K562 (cell line): ENCODE measurements around the gene LY6G5B. TPM values are rescaled to one million over a fixed set of nuclear protein-coding genes. Genes with fewer than 3 reads are reported as not detected.

Experiments
- BCL6 ChIP-seq: fragments of 250-450 bp; sonication (Bioruptor Pico); IDR thresholded peaks from 2 replicates; pipeline ENCODE4 v1.4.0; 2020
- CBX2 ChIP-seq: fragments of 200-600 bp; sonication (generic); IDR thresholded peaks from one replicate; pipeline ENCODE4 v1.6.1; 2012; ENCODE audit warnings: mild to moderate bottlenecking, low read length, inconsistent platforms; ENCODE audit not compliant: insufficient read depth, poor library complexity, severe bottlenecking
- CHD4 ChIP-seq: fragments of 200-600 bp; sonication (generic); IDR thresholded peaks from 3 replicates; pipeline ENCODE4 v1.6.1; 2012; ENCODE audit warnings: low read depth, mild to moderate bottlenecking, mixed read lengths, low read length, inconsistent platforms; ENCODE audit not compliant: insufficient read depth, insufficient replicate concordance, poor library complexity, severe bottlenecking
- HNRNPUL1 ChIP-seq: fragments of 200-400 bp; formaldehyde crosslinking; IDR thresholded peaks from 2 replicates; pipeline ENCODE4 v1.6.1; 2017; ENCODE audit warnings: low read length
- KAT2B ChIP-seq: IDR thresholded peaks from one replicate; pipeline ENCODE4 v1.6.1; 2012; ENCODE audit warnings: low read depth, mild to moderate bottlenecking, control low read depth, inconsistent platforms, low read length, moderate library complexity
- LEF1 ChIP-seq: fragments of 450-650 bp; IDR thresholded peaks from 2 replicates; pipeline ENCODE4 v1.6.1; 2016; ENCODE audit warnings: mild to moderate bottlenecking
- MCM2 ChIP-seq: fragments of 450-650 bp; IDR thresholded peaks from 2 replicates; pipeline ENCODE4 v1.6.1; 2017; ENCODE audit warnings: low read depth, mild to moderate bottlenecking
- MIER1 ChIP-seq: fragments of 450-650 bp; IDR thresholded peaks from 2 replicates; pipeline ENCODE4 v1.6.1; 2016; ENCODE audit warnings: antibody characterized with exemption, mild to moderate bottlenecking, low read depth
- RBM22 ChIP-seq: fragments of 200-400 bp; formaldehyde crosslinking; IDR thresholded peaks from 2 replicates; pipeline ENCODE4 v1.6.1; 2018; ENCODE audit warnings: low read length, low read depth; ENCODE audit not compliant: poor library complexity, severe bottlenecking
- SAFB ChIP-seq: fragments of 200-400 bp; formaldehyde crosslinking; IDR thresholded peaks from 2 replicates; pipeline ENCODE4 v1.6.1; 2017; ENCODE audit warnings: low read depth, low read length, borderline replicate concordance
- SAFB2 ChIP-seq: fragments of 200-400 bp; formaldehyde crosslinking; IDR thresholded peaks from 2 replicates; pipeline ENCODE4 v1.6.1; 2018; ENCODE audit warnings: borderline replicate concordance, low read length, low read depth, moderate library complexity; ENCODE audit not compliant: severe bottlenecking
- SMARCA5 ChIP-seq: fragments of 450-650 bp; IDR thresholded peaks from 2 replicates; pipeline ENCODE4 v1.6.1; 2016
- SMARCE1 ChIP-seq: fragments of 450-650 bp; IDR thresholded peaks from 2 replicates; pipeline ENCODE4 v1.7.1; 2016; ENCODE audit warnings: mild to moderate bottlenecking
- TAF15 ChIP-seq: fragments of 200-400 bp; formaldehyde crosslinking; IDR thresholded peaks from 2 replicates; pipeline ENCODE4 v1.6.1; 2017; ENCODE audit warnings: mild to moderate bottlenecking, low read depth, low read length, moderate library complexity
- ZNF23 ChIP-seq: fragments of 250-450 bp; sonication (Bioruptor Pico); IDR thresholded peaks from 2 replicates; pipeline ENCODE4 v1.4.0; 2020; ENCODE audit warnings: mild to moderate bottlenecking
- ZNF239 ChIP-seq: fragments of 250-450 bp; sonication (Bioruptor Pico); IDR thresholded peaks from 2 replicates; pipeline ENCODE4 v1.4.0; 2020; ENCODE audit warnings: mild to moderate bottlenecking
- ZNF316 ChIP-seq: fragments of 450-650 bp; IDR thresholded peaks from 2 replicates; pipeline ENCODE4 v1.6.1; 2016
- polyA plus RNA-seq, 8 experiments: library from polyadenylated mRNA; depleted of rRNA in 4 of 8; stranded (reverse) in 5 of 8; unstranded in 3 of 8; fragments of >200 nt; fragmentation: Nextera tagmentation in 2 of 8; fragmentation: Illumina TruSeq in 1 of 8; extraction: Ambion mirVana in 2 of 8; extraction: Trizol in 1 of 8; gene quantifications; 2 replicates each; pipeline versions ENCODE4 v1.2.1 to v1.2.3, GENCODE V29; 2011 to 2014; ENCODE audit warnings: inconsistent platforms in 1 of 8, missing spikeins in 1 of 8
- total RNA-seq, 7 experiments: library from RNA; depleted of rRNA in 6 of 7; stranded (reverse); fragments of >200 nt in 6 of 7; fragmentation: Illumina TruSeq in 2 of 7; extraction: Trizol in 2 of 7; gene quantifications; 2 replicates each; pipeline versions ENCODE4 v1.2.1 to v1.2.3, GENCODE V29; 2011 to 2021; ENCODE audit warnings: low replicate concordance in 1 of 7
- TF ChIP-seq, protein P1 (sequence below): fragments of 450-650 bp; conservative IDR thresholded peaks from 2 replicates; pipeline ENCODE4 v1.6.1; 2016; ENCODE audit warnings: missing genetic modification characterization, low read depth, mild to moderate bottlenecking, control low read depth, missing compliant biosample characterization
- TF ChIP-seq, protein P2 (sequence below): fragments of 450-650 bp; IDR thresholded peaks from 2 replicates; pipeline ENCODE4 v1.6.1; 2016; ENCODE audit warnings: low read depth, mild to moderate bottlenecking, moderate library complexity
- TF ChIP-seq, protein P3 (sequence below): fragments of 450-650 bp; IDR thresholded peaks from 2 replicates; pipeline ENCODE4 v1.6.1; 2017; ENCODE audit warnings: antibody characterized with exemption
- TF ChIP-seq, protein P4 (sequence below), 2 experiments: fragments of 150-350 bp in 1 of 2; IDR thresholded peaks; 2 replicates each; pipeline ENCODE4 v1.6.1; 2012 to 2016; ENCODE audit warnings: low read depth in 2 of 2, low read length in 2 of 2, mild to moderate bottlenecking in 1 of 2, moderate library complexity in 1 of 2

LY6G5B gene
- total and polyA plus RNA-seq, 9 of the 15 experiments (the other 6 are each of a cell fraction or from before 2014, with no cell fraction given) = 6.0 to 27.0 (median 7.5) TPM

DNA sequence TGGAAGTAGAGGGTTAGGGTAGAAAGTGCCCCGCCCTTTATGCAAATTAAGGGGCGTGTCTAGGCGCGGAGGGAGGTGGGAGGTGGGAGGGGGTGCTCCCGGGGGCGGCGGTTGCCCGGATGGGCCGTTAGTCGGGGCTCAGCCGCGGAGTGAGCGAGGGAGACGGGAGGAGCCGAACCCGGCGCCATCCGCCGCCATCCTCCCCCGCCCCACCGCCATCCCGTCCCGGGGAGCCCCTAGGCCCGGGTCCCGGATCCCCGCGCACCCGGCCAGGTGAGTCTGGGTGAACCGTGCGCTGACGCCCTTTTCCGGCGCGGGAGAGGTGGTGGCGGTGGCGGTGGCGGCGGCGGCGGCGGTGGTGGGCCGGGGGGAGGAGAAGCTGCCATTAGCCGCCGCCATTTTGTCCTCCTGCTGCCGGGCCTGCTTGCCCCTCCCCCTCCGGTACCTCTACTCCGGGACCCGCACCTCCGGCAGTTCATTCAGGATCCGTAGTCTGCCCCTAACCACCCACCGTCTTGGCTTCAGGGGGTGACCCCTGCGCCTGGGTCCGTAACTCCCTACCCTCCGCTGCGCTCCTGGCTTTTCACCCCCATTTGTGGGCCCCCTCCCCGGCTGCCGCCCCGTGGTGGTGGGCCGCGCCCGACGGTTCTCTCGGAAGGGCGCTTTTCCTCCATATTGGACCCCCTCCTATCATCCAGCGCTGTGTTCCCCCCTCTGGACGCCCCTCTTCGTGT lies 49.0 kb upstream of the LY6G5B start, which contains the start of gene PRRC2A (continued):
- TF ChIP-seq TAF15 (no peak), KAT2B (no peak), BCL6 (CRISPR knock-in tag) (no peak), ZNF23 (no peak), CBX2 (no peak), ZNF239 (CRISPR knock-in tag) (no peak; the same call in 1 of the 2 replicates), MIER1 (no peak), LEF1 (no peak), HNRNPUL1 (no peak), CHD4 (no peak), ZNF316 (0 out of 2 replicates have a peak, but pooled peaks have one; percentile 23), SAFB (no peak), SAFB2 (no peak), MCM2 (no peak), SMARCA5 (no peak; the same call in 1 of the 2 replicates), RBM22 (peak; percentile 83), SMARCE1 (no peak)
- TF ChIP-seq, protein P1, sequence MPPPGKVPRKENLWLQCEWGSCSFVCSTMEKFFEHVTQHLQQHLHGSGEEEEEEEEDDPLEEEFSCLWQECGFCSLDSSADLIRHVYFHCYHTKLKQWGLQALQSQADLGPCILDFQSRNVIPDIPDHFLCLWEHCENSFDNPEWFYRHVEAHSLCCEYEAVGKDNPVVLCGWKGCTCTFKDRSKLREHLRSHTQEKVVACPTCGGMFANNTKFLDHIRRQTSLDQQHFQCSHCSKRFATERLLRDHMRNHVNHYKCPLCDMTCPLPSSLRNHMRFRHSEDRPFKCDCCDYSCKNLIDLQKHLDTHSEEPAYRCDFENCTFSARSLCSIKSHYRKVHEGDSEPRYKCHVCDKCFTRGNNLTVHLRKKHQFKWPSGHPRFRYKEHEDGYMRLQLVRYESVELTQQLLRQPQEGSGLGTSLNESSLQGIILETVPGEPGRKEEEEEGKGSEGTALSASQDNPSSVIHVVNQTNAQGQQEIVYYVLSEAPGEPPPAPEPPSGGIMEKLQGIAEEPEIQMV (tag) = no peak
- TF ChIP-seq, protein P2, sequence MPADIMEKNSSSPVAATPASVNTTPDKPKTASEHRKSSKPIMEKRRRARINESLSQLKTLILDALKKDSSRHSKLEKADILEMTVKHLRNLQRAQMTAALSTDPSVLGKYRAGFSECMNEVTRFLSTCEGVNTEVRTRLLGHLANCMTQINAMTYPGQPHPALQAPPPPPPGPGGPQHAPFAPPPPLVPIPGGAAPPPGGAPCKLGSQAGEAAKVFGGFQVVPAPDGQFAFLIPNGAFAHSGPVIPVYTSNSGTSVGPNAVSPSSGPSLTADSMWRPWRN = no peak
- TF ChIP-seq, protein P3, sequence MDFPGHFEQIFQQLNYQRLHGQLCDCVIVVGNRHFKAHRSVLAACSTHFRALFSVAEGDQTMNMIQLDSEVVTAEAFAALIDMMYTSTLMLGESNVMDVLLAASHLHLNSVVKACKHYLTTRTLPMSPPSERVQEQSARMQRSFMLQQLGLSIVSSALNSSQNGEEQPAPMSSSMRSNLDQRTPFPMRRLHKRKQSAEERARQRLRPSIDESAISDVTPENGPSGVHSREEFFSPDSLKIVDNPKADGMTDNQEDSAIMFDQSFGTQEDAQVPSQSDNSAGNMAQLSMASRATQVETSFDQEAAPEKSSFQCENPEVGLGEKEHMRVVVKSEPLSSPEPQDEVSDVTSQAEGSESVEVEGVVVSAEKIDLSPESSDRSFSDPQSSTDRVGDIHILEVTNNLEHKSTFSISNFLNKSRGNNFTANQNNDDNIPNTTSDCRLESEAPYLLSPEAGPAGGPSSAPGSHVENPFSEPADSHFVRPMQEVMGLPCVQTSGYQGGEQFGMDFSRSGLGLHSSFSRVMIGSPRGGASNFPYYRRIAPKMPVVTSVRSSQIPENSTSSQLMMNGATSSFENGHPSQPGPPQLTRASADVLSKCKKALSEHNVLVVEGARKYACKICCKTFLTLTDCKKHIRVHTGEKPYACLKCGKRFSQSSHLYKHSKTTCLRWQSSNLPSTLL = no peak
- TF ChIP-seq, protein P4, sequence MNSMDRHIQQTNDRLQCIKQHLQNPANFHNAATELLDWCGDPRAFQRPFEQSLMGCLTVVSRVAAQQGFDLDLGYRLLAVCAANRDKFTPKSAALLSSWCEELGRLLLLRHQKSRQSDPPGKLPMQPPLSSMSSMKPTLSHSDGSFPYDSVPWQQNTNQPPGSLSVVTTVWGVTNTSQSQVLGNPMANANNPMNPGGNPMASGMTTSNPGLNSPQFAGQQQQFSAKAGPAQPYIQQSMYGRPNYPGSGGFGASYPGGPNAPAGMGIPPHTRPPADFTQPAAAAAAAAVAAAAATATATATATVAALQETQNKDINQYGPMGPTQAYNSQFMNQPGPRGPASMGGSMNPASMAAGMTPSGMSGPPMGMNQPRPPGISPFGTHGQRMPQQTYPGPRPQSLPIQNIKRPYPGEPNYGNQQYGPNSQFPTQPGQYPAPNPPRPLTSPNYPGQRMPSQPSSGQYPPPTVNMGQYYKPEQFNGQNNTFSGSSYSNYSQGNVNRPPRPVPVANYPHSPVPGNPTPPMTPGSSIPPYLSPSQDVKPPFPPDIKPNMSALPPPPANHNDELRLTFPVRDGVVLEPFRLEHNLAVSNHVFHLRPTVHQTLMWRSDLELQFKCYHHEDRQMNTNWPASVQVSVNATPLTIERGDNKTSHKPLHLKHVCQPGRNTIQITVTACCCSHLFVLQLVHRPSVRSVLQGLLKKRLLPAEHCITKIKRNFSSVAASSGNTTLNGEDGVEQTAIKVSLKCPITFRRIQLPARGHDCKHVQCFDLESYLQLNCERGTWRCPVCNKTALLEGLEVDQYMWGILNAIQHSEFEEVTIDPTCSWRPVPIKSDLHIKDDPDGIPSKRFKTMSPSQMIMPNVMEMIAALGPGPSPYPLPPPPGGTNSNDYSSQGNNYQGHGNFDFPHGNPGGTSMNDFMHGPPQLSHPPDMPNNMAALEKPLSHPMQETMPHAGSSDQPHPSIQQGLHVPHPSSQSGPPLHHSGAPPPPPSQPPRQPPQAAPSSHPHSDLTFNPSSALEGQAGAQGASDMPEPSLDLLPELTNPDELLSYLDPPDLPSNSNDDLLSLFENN (IDR thresholded peaks at IDR 0.05; ENCODE audit: low read depth in 2 of 2, low read length in 2 of 2) = peak in 1 of 2 experiments; percentile 24; a peak in 1 of 4 replicates
